H1 (cell line): ENCODE measurements around the gene PODN. TPM values are rescaled to one million over a fixed set of nuclear protein-coding genes. Genes with fewer than 3 reads are reported as not detected.

Experiments used
- CTCF ChIA-PET: fragments of 300-600 bp; sonication (Branson Sonifier 250); formaldehyde crosslinking; loops from one replicate; lab custom pipeline; 2021; ENCODE audit not compliant: partially characterized antibody; lab: Charles Lee
- POLR2A ChIA-PET: fragments of 300-600 bp; sonication (Branson Sonifier 250); formaldehyde crosslinking; loops from one replicate; lab custom pipeline; 2021; ENCODE audit warnings: inconsistent platforms; ENCODE audit not compliant: partially characterized antibody; lab: Charles Lee
- DNase-seq, 2 experiments: peaks; one replicate each; pipeline versions ENCODE4 v3.0.0 to v3.0.0-alpha.2; 2010 to 2022; ENCODE audit warnings: low spot score in 2 of 2, low read depth in 1 of 2, mixed read lengths in 1 of 2
- FAIRE-seq: peaks from 2 replicates; lab custom pipeline; 2011; peaks lifted over from hg19 to GRCh38; lab: Jason Lieb, UNC
- H2AFZ ChIP-seq: 2 replicates; pipeline ENCODE4 v1.8.1; 2012; ENCODE audit warnings: low read length, inconsistent platforms
- H2AK5ac ChIP-seq: 2 replicates; pipeline ENCODE4 v1.6.1; 2013; ENCODE audit warnings: low read depth, low read length
- H2BK120ac ChIP-seq: replicated peaks from 2 replicates; pipeline ENCODE3; 2013; ENCODE audit warnings: low read depth, low read length, inconsistent platforms
- H2BK12ac ChIP-seq: 2 replicates; pipeline ENCODE4 v1.6.1; 2013; ENCODE audit warnings: low read depth, low read length
- H2BK15ac ChIP-seq: 2 replicates; pipeline ENCODE4 v1.6.1; 2013; ENCODE audit warnings: low read length
- H2BK20ac ChIP-seq: 2 replicates; pipeline ENCODE4 v1.6.1; 2013; ENCODE audit warnings: low read length
- H2BK5ac ChIP-seq: 2 replicates; pipeline ENCODE4 v1.6.1; 2013; ENCODE audit warnings: low read depth, low read length
- H3K14ac ChIP-seq: 2 replicates; pipeline ENCODE4 v1.6.1; 2013; ENCODE audit warnings: inconsistent platforms; ENCODE audit not compliant: insufficient read length
- H3K18ac ChIP-seq: 2 replicates; pipeline ENCODE4 v1.6.1; 2013; ENCODE audit warnings: low read length; ENCODE audit errors: extremely low read depth
- H3K23ac ChIP-seq: 2 replicates; pipeline ENCODE4 v1.6.1; 2013; ENCODE audit warnings: inconsistent platforms; ENCODE audit not compliant: insufficient read length
- H3K23me2 ChIP-seq: 2 replicates; pipeline ENCODE4 v1.6.1; 2013; ENCODE audit warnings: low read depth, low read length
- H3K27ac ChIP-seq: 2 replicates; pipeline ENCODE4 v1.6.1; 2011; ENCODE audit warnings: low read depth, low read length, inconsistent platforms
- H3K27me3 ChIP-seq, 4 experiments: replicated peaks in 1 of 4; 1 replicate in 1 of 4; 2 replicates in 3 of 4; pipeline versions ENCODE4 v1.6.1 to v1.8.1; 2011 to 2013; ENCODE audit warnings: low read length in 3 of 4, mild to moderate bottlenecking in 3 of 4, inconsistent platforms in 2 of 4, mixed read lengths in 2 of 4, moderate library complexity in 1 of 4; ENCODE audit not compliant: control insufficient read depth in 3 of 4, insufficient read depth in 3 of 4; ENCODE audit errors: extremely low read depth in 1 of 4
- H3K36me3 ChIP-seq, 4 experiments: 2 replicates each; pipeline versions ENCODE4 v1.6.1 to v1.8.1; 2011 to 2013; ENCODE audit warnings: mild to moderate bottlenecking in 4 of 4, low read length in 3 of 4, moderate library complexity in 2 of 4, control low read depth in 1 of 4, inconsistent platforms in 1 of 4; ENCODE audit not compliant: insufficient read depth in 4 of 4, control insufficient read depth in 2 of 4
- H3K4ac ChIP-seq: replicated peaks from 2 replicates; pipeline ENCODE3; 2013; ENCODE audit warnings: low read length, low read depth, mixed read lengths, inconsistent platforms; ENCODE audit not compliant: insufficient read length
- H3K4me1 ChIP-seq, 4 experiments: replicated peaks in 1 of 4; 1 replicate in 1 of 4; 2 replicates in 3 of 4; pipeline versions ENCODE4 v1.6.1 to v1.8.1; 2011 to 2013; ENCODE audit warnings: low read length in 3 of 4, inconsistent platforms in 2 of 4, mixed read lengths in 1 of 4; ENCODE audit not compliant: insufficient read depth in 4 of 4, control insufficient read depth in 3 of 4
- H3K4me2 ChIP-seq, 2 experiments: 2 replicates each; pipeline versions ENCODE4 v1.6.1 to v1.8.1; 2011 to 2013; ENCODE audit warnings: low read depth in 2 of 2, low read length in 2 of 2, control low read depth in 1 of 2, inconsistent platforms in 1 of 2, mild to moderate bottlenecking in 1 of 2; ENCODE audit not compliant: insufficient read depth in 1 of 2
- H3K4me3 ChIP-seq, 4 experiments: fragments of 200-600, 300-600 bp in 1 of 4; sonication (generic), shearing (Covaris generic), sonication (Bioruptor Twin) in 1 of 4; 2 replicates each; pipeline versions ENCODE4 v1.5.1 to v1.8.1; 2011 to 2016; ENCODE audit warnings: low read length in 4 of 4, low read depth in 3 of 4, control low read depth in 2 of 4, inconsistent platforms in 2 of 4, mild to moderate bottlenecking in 2 of 4, mixed read lengths in 1 of 4, moderate library complexity in 1 of 4; ENCODE audit not compliant: insufficient read depth in 2 of 4; ENCODE audit errors: extremely low read depth in 1 of 4
- H3K56ac ChIP-seq: replicated peaks from 2 replicates; pipeline ENCODE3; 2013; ENCODE audit warnings: low read depth, mild to moderate bottlenecking, mixed read lengths, low read length, inconsistent platforms; ENCODE audit not compliant: insufficient read length
- H3K79me1 ChIP-seq: 2 replicates; pipeline ENCODE4 v1.6.1; 2013; ENCODE audit warnings: low read depth, low read length, control low read depth
- H3K79me2 ChIP-seq, 2 experiments: 2 replicates each; pipeline versions ENCODE4 v1.6.1 to v1.8.1; 2012 to 2013; ENCODE audit warnings: low read length in 2 of 2, mild to moderate bottlenecking in 2 of 2, inconsistent platforms in 1 of 2; ENCODE audit not compliant: insufficient read depth in 2 of 2, control insufficient read depth in 1 of 2
- H3K9ac ChIP-seq, 4 experiments: replicated peaks in 1 of 4; 1 replicate in 1 of 4; 2 replicates in 3 of 4; pipeline versions ENCODE4 v1.6.1 to v1.8.1; 2011 to 2013; ENCODE audit warnings: low read depth in 3 of 4, low read length in 3 of 4, control low read depth in 2 of 4, mild to moderate bottlenecking in 2 of 4, moderate library complexity in 2 of 4, inconsistent platforms in 1 of 4; ENCODE audit errors: extremely low read depth in 1 of 4
- H3K9me3 ChIP-seq, 2 experiments: 2 replicates each; pipeline versions ENCODE4 v1.6.1 to v1.8.1; 2012 to 2013; ENCODE audit warnings: mild to moderate bottlenecking in 2 of 2, moderate library complexity in 2 of 2, control low read depth in 1 of 2, inconsistent platforms in 1 of 2, low read depth in 1 of 2, low read length in 1 of 2, mixed read lengths in 1 of 2; ENCODE audit not compliant: insufficient read depth in 2 of 2
- H4K20me1 ChIP-seq, 2 experiments: replicated peaks in 1 of 2; 2 replicates each; pipeline versions ENCODE3 to v1.8.1; 2011 to 2013; ENCODE audit warnings: inconsistent platforms in 2 of 2, low read length in 2 of 2, mild to moderate bottlenecking in 1 of 2; ENCODE audit not compliant: insufficient read depth in 2 of 2, control insufficient read depth in 1 of 2
- H4K5ac ChIP-seq: 2 replicates; pipeline ENCODE4 v1.6.1; 2013; ENCODE audit warnings: low read length, low read depth, mixed read lengths, inconsistent platforms; ENCODE audit not compliant: insufficient read length
- H4K8ac ChIP-seq: 2 replicates; pipeline ENCODE4 v1.8.0; 2013; ENCODE audit warnings: mild to moderate bottlenecking, moderate library complexity, low read length, inconsistent platforms; ENCODE audit not compliant: insufficient read depth; ENCODE audit errors: extremely low read depth
- H4K91ac ChIP-seq: replicated peaks from 2 replicates; pipeline ENCODE3; 2013; ENCODE audit warnings: low read length, mixed read lengths, inconsistent platforms; ENCODE audit not compliant: insufficient read length
- ASH2L ChIP-seq: fragments of 200-600, 300-600 bp; sonication (generic); IDR thresholded peaks from one replicate; pipeline ENCODE4 v1.7.1; 2017; ENCODE audit warnings: low read length
- BCL11A ChIP-seq, 2 experiments: IDR thresholded peaks; one replicate each; pipeline ENCODE4 v1.6.1; 2011; ENCODE audit warnings: low read depth in 2 of 2, low read length in 2 of 2, mild to moderate bottlenecking in 2 of 2
- CHD1 ChIP-seq: IDR thresholded peaks from 2 replicates; pipeline ENCODE4 v1.6.1; 2012; ENCODE audit warnings: low read depth, low read length, improper control_type of control experiment
- KDM1A ChIP-seq: fragments of 200-600, 300-600 bp; sonication (generic); IDR thresholded peaks from 2 replicates; pipeline ENCODE4 v1.7.1; 2016; ENCODE audit warnings: mild to moderate bottlenecking, low read length, borderline replicate concordance
- KDM4A ChIP-seq: IDR thresholded peaks from one replicate; pipeline ENCODE4 v1.7.1; 2012; ENCODE audit warnings: low read depth, mild to moderate bottlenecking, moderate library complexity, low read length, inconsistent platforms; ENCODE audit not compliant: severe bottlenecking
- RXRA ChIP-seq: IDR thresholded peaks from 2 replicates; pipeline ENCODE4 v1.6.1; 2011; ENCODE audit warnings: low read depth, mild to moderate bottlenecking, low read length, moderate library complexity; ENCODE audit not compliant: insufficient read depth
- SP2 ChIP-seq: IDR thresholded peaks from 2 replicates; pipeline ENCODE4 v1.6.1; 2012; ENCODE audit warnings: mild to moderate bottlenecking, low read length, inconsistent platforms
- TCF12 ChIP-seq: IDR thresholded peaks from 2 replicates; pipeline ENCODE4 v1.6.1; 2011; ENCODE audit warnings: low read depth, mild to moderate bottlenecking, low read length
- WGBS, 2 experiments: shearing (Covaris generic) in 1 of 2; methylation state at CpG; one replicate each; pipeline versions ENCODE4 v1.1.6 to v1.1.7; 2013 to 2015; ENCODE audit warnings: low lambda C conversion rate in 2 of 2, mixed read lengths in 2 of 2, inconsistent platforms in 1 of 2, low coverage in 1 of 2, missing lambda C conversion rate in 1 of 2; ENCODE audit not compliant: insufficient replicate concordance in 2 of 2, insufficient coverage in 1 of 2, insufficient read length in 1 of 2; ENCODE audit errors: extremely low coverage in 1 of 2, missing lambda C conversion rate in 1 of 2; 5-methylcytosine and 5-hydroxymethylcytosine counted together
- polyA plus RNA-seq, 7 experiments: library from polyadenylated mRNA; depleted of rRNA in 3 of 7; stranded (reverse) in 5 of 7; unstranded in 2 of 7; fragments of >200 nt in 5 of 7; fragments of 200-250 nt in 2 of 7; gene quantifications; 1 replicate in 5 of 7; 2 replicates in 1 of 7; 4 replicates in 1 of 7; pipeline versions ENCODE4 v1.2.1 to v1.2.3, GENCODE V29; 2011 to 2013; ENCODE audit warnings: missing spikeins in 2 of 7, mixed read lengths in 2 of 7
- total RNA-seq: library from RNA; stranded (reverse); fragmentation: NEBNext Ultra II Directional; extraction: Animal tissue kit (Norgen Biotek cat#: 25700); gene quantifications from 2 replicates; pipeline ENCODE4 v1.2.1, GENCODE V29; 2021
- TF ChIP-seq, protein P1 (sequence below): IDR thresholded peaks from 2 replicates; pipeline ENCODE4 v1.6.1; 2012; ENCODE audit warnings: low read length, inconsistent platforms
- TF ChIP-seq, protein P2 (sequence below): IDR thresholded peaks from 2 replicates; pipeline ENCODE4 v1.6.1; 2011; ENCODE audit warnings: low read length, improper control_type of control experiment
- TF ChIP-seq, protein P3 (sequence below): IDR thresholded peaks from 2 replicates; pipeline ENCODE4 v1.6.1; 2011; ENCODE audit warnings: low read depth, mild to moderate bottlenecking, low read length; ENCODE audit not compliant: insufficient read depth

Gene PODN
- total and polyA plus RNA-seq, 2 of the 8 experiments (the other 6 are each of a cell fraction or from before 2014, with no cell fraction given): 0.11 to 0.17 TPM

DNA sequence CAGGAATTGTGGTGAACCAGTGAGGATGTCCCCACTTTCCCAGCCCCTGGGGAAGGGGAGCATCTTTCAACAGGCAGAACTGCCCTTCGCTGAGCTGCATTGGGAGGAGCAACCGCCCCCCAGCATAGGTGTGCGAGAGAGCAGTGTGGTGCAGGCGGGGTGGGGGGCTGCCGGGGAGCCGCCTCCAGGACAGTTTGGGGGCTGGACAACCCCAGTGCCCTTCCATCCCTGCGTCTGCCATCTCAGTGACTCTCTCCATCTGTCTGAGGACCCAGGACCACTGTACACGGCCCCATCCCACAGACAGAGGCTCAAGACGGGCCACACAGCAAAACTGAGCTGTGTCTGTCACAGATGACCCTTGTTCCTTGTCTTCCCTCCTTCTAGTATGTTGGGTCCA lies 14.2 kb downstream of the PODN start:
- no peak overlapping the region for H2BK120ac ChIP-seq
- 92% methylated on average over 9 of the region's 9 CpGs; no CpG with 5 or more reads in 1 of the 2 experiments for WGBS, 2 experiments
- no peak overlapping the region for H3K4ac ChIP-seq
- H2BK15ac ChIP-seq: no peak overlapping the region
- no peak overlapping the region for H4K8ac ChIP-seq
- H4K20me1 ChIP-seq: no peaks in the 10 kb centered on the region
- H3K9me3 ChIP-seq: no peaks in the 10 kb centered on the region
- H3K23me2 ChIP-seq: peaks cover 2% of the 10 kb centered on the region; the same call in 1 of the 2 replicates
- CTCF ChIA-PET: interaction anchor here (2.4 to 5.9 kb wide), 2 partner anchors 11 to 105 kb away, joined by 11 to 23 read pairs; no protein-coding TSS in a partner anchor
- no peaks in the 10 kb centered on the region for H3K79me2 ChIP-seq
- H2BK20ac ChIP-seq: no peak overlapping the region
- FAIRE-seq (no peak), DNase-seq (no peak)
- no peak overlapping the region for H3K14ac ChIP-seq
- no peak overlapping the region for H3K9ac ChIP-seq
- no peaks in the 10 kb centered on the region for H3K27me3 ChIP-seq
- H3K18ac ChIP-seq: no peak overlapping the region
- no peaks in the 10 kb centered on the region for H3K79me1 ChIP-seq
- no peak overlapping the region for H3K27ac ChIP-seq
- H2BK12ac ChIP-seq: no peak overlapping the region
- H3K36me3 ChIP-seq: no peaks in the 10 kb centered on the region
- POLR2A ChIA-PET: interaction anchor here (1.2 to 1.5 kb wide), 2 partner anchors 16 kb away, joined by 3 to 5 read pairs; no protein-coding TSS in a partner anchor
- peaks cover 0 to under 1% (median 0%) of the 10 kb centered on the region in 4 experiments; a peak in 2 of 7 replicates for H3K4me1 ChIP-seq
- H3K56ac ChIP-seq: no peak overlapping the region
- no peak overlapping the region for H2AFZ ChIP-seq
- H2AK5ac ChIP-seq: no peak overlapping the region
- H3K23ac ChIP-seq: no peak overlapping the region
- no peak overlapping the region for H4K91ac ChIP-seq
- H3K4me2 ChIP-seq: no peak overlapping the region
- H2BK5ac ChIP-seq: no peak overlapping the region
- no peak overlapping the region for H3K4me3 ChIP-seq
- no peak overlapping the region for H4K5ac ChIP-seq
- TF ChIP-seq, protein P1, sequence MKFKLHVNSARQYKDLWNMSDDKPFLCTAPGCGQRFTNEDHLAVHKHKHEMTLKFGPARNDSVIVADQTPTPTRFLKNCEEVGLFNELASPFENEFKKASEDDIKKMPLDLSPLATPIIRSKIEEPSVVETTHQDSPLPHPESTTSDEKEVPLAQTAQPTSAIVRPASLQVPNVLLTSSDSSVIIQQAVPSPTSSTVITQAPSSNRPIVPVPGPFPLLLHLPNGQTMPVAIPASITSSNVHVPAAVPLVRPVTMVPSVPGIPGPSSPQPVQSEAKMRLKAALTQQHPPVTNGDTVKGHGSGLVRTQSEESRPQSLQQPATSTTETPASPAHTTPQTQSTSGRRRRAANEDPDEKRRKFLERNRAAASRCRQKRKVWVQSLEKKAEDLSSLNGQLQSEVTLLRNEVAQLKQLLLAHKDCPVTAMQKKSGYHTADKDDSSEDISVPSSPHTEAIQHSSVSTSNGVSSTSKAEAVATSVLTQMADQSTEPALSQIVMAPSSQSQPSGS: no peak
- no peak for TF ChIP-seq CHD1
- no peak for TF ChIP-seq KDM1A
- no peak for TF ChIP-seq TCF12
- no peak for TF ChIP-seq RXRA
- no peak for TF ChIP-seq ASH2L
- TF ChIP-seq, protein P2, sequence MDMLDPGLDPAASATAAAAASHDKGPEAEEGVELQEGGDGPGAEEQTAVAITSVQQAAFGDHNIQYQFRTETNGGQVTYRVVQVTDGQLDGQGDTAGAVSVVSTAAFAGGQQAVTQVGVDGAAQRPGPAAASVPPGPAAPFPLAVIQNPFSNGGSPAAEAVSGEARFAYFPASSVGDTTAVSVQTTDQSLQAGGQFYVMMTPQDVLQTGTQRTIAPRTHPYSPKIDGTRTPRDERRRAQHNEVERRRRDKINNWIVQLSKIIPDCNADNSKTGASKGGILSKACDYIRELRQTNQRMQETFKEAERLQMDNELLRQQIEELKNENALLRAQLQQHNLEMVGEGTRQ: no peak
- TF ChIP-seq SP2: no peak
- TF ChIP-seq KDM4A: no peak
- TF ChIP-seq BCL11A (IDR thresholded peaks at IDR 0.05; ENCODE audit: low read depth in 2 of 2, low read length in 2 of 2): no peak
- TF ChIP-seq, protein P3, sequence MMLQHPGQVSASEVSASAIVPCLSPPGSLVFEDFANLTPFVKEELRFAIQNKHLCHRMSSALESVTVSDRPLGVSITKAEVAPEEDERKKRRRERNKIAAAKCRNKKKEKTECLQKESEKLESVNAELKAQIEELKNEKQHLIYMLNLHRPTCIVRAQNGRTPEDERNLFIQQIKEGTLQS: no peak
